ENCODE measurements around the gene EXOC5. TPM values are rescaled to one million over a fixed set of nuclear protein-coding genes. Genes with fewer than 3 reads are reported as not detected.
"Not testable (repeated sequence)": the region's sequence is repeated elsewhere in the genome, so short reads cannot be mapped to it uniquely, and the experiment has no call there.

EXOC5 gene
- polyA plus RNA-seq, 1 donor from 2014 or later, result 138 TPM

DNA sequence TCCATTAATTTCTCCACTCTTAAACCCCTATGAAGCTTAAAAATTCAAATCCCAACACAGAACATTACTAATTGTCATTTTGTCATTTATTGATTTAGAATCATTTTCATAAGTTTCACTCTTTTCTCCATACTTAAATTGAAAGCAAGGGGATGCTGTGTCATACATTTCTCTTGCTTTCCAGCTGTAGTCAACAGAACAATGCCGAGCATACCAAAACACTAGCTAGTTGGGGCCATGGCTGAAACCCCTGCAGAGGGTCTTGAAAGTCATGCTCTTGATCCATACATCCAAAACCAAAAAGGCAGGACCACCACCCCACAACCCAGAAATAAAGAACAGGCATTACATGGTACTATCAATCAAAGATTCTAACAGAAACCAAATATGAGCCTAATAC lies 9.0 kb downstream of the EXOC5 start:
- H3K27ac ChIP-seq (ENCODE audit: low read length), result no peak overlapping the region
- no peak overlapping the region for H3K9ac ChIP-seq (ENCODE audit: low read length)
- H3K4me3 ChIP-seq (ENCODE audit: low read length), result no peak overlapping the region
- H3K79me2 ChIP-seq (replicated peaks; ENCODE audit: insufficient read depth, low read length), result peaks cover 94% of the 10 kb centered on the region
- no peaks in the 10 kb centered on the region for H3K27me3 ChIP-seq (ENCODE audit: insufficient read depth, low read depth, low read length)
- no peak overlapping the region for H2AFZ ChIP-seq (ENCODE audit: low read depth, low read length)
- no peaks in the 10 kb centered on the region for H3K36me3 ChIP-seq (ENCODE audit: insufficient read depth, low read length)
- H4K20me1 ChIP-seq (ENCODE audit: insufficient read depth), result no peaks in the 10 kb centered on the region
- H3K9me3 ChIP-seq (ENCODE audit: low read length), result no peaks in the 10 kb centered on the region
- H3F3A ChIP-seq (ENCODE audit: insufficient read depth, low read length, poor library complexity, severe bottlenecking), result no peaks in the 10 kb centered on the region
- no peaks in the 10 kb centered on the region for H3K9me2 ChIP-seq (ENCODE audit: insufficient read depth, low read length)
- no peak overlapping the region for H3K4me2 ChIP-seq (ENCODE audit: low read length)
- no peak for TF ChIP-seq CTCF (IDR thresholded peaks at IDR 0.05; ENCODE audit: poor library complexity, severe bottlenecking)
- TF ChIP-seq SMC3 (conservative IDR thresholded peaks at IDR 0.05; ENCODE audit: poor library complexity), result no peak
- TF ChIP-seq, protein P1, sequence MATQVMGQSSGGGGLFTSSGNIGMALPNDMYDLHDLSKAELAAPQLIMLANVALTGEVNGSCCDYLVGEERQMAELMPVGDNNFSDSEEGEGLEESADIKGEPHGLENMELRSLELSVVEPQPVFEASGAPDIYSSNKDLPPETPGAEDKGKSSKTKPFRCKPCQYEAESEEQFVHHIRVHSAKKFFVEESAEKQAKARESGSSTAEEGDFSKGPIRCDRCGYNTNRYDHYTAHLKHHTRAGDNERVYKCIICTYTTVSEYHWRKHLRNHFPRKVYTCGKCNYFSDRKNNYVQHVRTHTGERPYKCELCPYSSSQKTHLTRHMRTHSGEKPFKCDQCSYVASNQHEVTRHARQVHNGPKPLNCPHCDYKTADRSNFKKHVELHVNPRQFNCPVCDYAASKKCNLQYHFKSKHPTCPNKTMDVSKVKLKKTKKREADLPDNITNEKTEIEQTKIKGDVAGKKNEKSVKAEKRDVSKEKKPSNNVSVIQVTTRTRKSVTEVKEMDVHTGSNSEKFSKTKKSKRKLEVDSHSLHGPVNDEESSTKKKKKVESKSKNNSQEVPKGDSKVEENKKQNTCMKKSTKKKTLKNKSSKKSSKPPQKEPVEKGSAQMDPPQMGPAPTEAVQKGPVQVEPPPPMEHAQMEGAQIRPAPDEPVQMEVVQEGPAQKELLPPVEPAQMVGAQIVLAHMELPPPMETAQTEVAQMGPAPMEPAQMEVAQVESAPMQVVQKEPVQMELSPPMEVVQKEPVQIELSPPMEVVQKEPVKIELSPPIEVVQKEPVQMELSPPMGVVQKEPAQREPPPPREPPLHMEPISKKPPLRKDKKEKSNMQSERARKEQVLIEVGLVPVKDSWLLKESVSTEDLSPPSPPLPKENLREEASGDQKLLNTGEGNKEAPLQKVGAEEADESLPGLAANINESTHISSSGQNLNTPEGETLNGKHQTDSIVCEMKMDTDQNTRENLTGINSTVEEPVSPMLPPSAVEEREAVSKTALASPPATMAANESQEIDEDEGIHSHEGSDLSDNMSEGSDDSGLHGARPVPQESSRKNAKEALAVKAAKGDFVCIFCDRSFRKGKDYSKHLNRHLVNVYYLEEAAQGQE (IDR thresholded peaks at IDR 0.05; ENCODE audit: borderline replicate concordance), result no peak
- TF ChIP-seq MXI1 (conservative IDR thresholded peaks at IDR 0.05; ENCODE audit: poor library complexity, severe bottlenecking), result no peak
- TF ChIP-seq RAD21 (conservative IDR thresholded peaks at IDR 0.05), result no peak
- no peak for TF ChIP-seq TAF1 (IDR thresholded peaks at IDR 0.05; ENCODE audit: low read depth)
- TF ChIP-seq POLR2AphosphoS5 (IDR thresholded peaks at IDR 0.05), result no peak
- TF ChIP-seq EP300 (conservative IDR thresholded peaks at IDR 0.05; ENCODE audit: poor library complexity, severe bottlenecking), result no peak
- no peak for TF ChIP-seq EZH2 (IDR thresholded peaks at IDR 0.05; ENCODE audit: borderline replicate concordance, insufficient read depth, low read length, poor library complexity, severe bottlenecking)

DNA sequence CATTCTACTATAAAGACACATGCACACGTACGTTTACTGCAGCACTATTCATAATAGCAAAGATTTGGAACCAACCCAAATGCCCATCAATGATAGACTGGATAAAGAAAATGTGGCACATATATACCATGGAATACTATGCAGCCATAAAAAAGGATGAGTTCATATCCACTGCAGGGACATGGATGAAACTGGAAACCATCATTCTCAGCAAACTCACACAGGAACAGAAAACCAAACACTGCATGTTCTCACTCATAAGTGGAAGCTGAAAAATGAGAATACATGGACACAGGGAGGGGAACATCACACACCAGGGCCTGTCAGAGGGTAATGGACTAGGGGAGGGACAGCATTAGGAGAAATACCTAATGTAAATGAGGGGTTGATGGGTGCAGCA lies 10.5 kb downstream of the EXOC5 start:
- H3K4me3 ChIP-seq (ENCODE audit: low read length); H3K4me2 ChIP-seq (ENCODE audit: low read length); H3K9me2 ChIP-seq (ENCODE audit: insufficient read depth, low read length); H3K9ac ChIP-seq (ENCODE audit: low read length); H3K27ac ChIP-seq (ENCODE audit: low read length); H2AFZ ChIP-seq (ENCODE audit: low read depth, low read length); H3K27me3 ChIP-seq (ENCODE audit: insufficient read depth, low read depth, low read length); H4K20me1 ChIP-seq (ENCODE audit: insufficient read depth); H3K9me3 ChIP-seq (ENCODE audit: low read length); H3K36me3 ChIP-seq (ENCODE audit: insufficient read depth, low read length); H3F3A ChIP-seq (ENCODE audit: insufficient read depth, low read length, poor library complexity, severe bottlenecking): not testable (repeated sequence)
- H3K79me2 ChIP-seq (replicated peaks; ENCODE audit: insufficient read depth, low read length), result peaks cover 97% of the 10 kb centered on the region

- Histone ChIP-seq H2AFZ (ENCODE audit: low read depth, low read length) (no peak overlapping the region), H4K20me1 (ENCODE audit: insufficient read depth) (peaks cover 5% of the 10 kb centered on the region)
- no peak for TF ChIP-seq TAF1 (IDR thresholded peaks at IDR 0.05; ENCODE audit: low read depth)
These were observed 13.8 kb downstream of the EXOC5 start for GRCh38 chr14:57254884-57255283.

More at GRCh38 chr14:57254884-57255283, 13.8 kb downstream of the EXOC5 start:
- no peak overlapping the region for H3K4me2 ChIP-seq (ENCODE audit: low read length)
- H3K9me2 ChIP-seq (ENCODE audit: insufficient read depth, low read length), result no peaks in the 10 kb centered on the region
- H3K27me3 ChIP-seq (ENCODE audit: insufficient read depth, low read depth, low read length), result no peaks in the 10 kb centered on the region
- H3K9ac ChIP-seq (ENCODE audit: low read length), result no peak overlapping the region
- H3F3A ChIP-seq (ENCODE audit: insufficient read depth, low read length, poor library complexity, severe bottlenecking), result no peaks in the 10 kb centered on the region
- H3K4me3 ChIP-seq (ENCODE audit: low read length), result no peak overlapping the region
- peaks cover 98% of the 10 kb centered on the region for H3K79me2 ChIP-seq (replicated peaks; ENCODE audit: insufficient read depth, low read length)
- H3K27ac ChIP-seq (ENCODE audit: low read length), result no peak overlapping the region
- H3K9me3 ChIP-seq (ENCODE audit: low read length), result no peaks in the 10 kb centered on the region
- H3K36me3 ChIP-seq (ENCODE audit: insufficient read depth, low read length), result no peaks in the 10 kb centered on the region
